Right atrium auricular region (tissue), 2 donors: ENCODE measurements around the gene NFKBIB. TPM values are rescaled to one million over a fixed set of nuclear protein-coding genes. Genes with fewer than 3 reads are reported as not detected.

Experiments
- DNase-seq: peaks from one replicate; pipeline ENCODE4 v3.0.0-alpha.2; 2019; ENCODE audit warnings: low spot score
- H3K27ac ChIP-seq, 2 donors: fragments of 200-600 bp; sonication (generic); 1 replicate in 1 of 2; 2 replicates in 1 of 2; pipeline ENCODE4 v1.5.1; 2016 to 2019
- H3K27me3 ChIP-seq, 2 donors: fragments of 200-600 bp; sonication (generic); one replicate each; pipeline versions ENCODE4 v1.5.1 to v1.6.0; 2017 to 2019
- H3K36me3 ChIP-seq: fragments of 200-600 bp; sonication (generic); one replicate; pipeline ENCODE4 v1.5.1; 2016
- H3K4me1 ChIP-seq, 2 donors: fragments of 200-600 bp; sonication (generic); one replicate each; pipeline versions ENCODE4 v1.5.1 to v1.6.0; 2017 to 2019
- H3K4me3 ChIP-seq, 2 donors: fragments of 200-600 bp; sonication (generic); 1 replicate in 1 of 2; 2 replicates in 1 of 2; pipeline ENCODE4 v1.5.1; 2017 to 2019; ENCODE audit warnings: mild to moderate bottlenecking in 1 of 2, moderate library complexity in 1 of 2
- H3K9me3 ChIP-seq, 2 donors: fragments of 200-600 bp; sonication (generic); one replicate each; pipeline ENCODE4 v1.5.1; 2019
- CTCF ChIP-seq, 2 donors: fragments of 200-600 bp; sonication (generic); IDR thresholded peaks; one replicate each; pipeline ENCODE4 v1.5.1; 2019; ENCODE audit warnings: antibody characterized with exemption in 2 of 2
- total RNA-seq, 2 donors: library from RNA; depleted of rRNA; stranded (reverse); fragments of >200 nt; gene quantifications; one replicate each; pipeline ENCODE4 v1.1.0, GENCODE V29; 2016

NFKBIB gene
- total RNA-seq, 2 donors from 2014 or later: 13.3 to 29.2 TPM

GRCh38 chr19:38918526-38918925 lies 18.8 kb downstream of the NFKBIB start:
- Histone ChIP-seq H3K27ac (no peak overlapping the region), H3K9me3 (no peaks in the 10 kb centered on the region), H3K4me3 (no peak overlapping the region), H3K36me3 (no peaks in the 10 kb centered on the region), H3K27me3 (no peaks in the 10 kb centered on the region), H3K4me1 (no peaks in the 10 kb centered on the region)
- TF ChIP-seq CTCF (IDR thresholded peaks at IDR 0.05): no peak
- DNase-seq: no peak

- TF ChIP-seq CTCF (IDR thresholded peaks at IDR 0.05): no peak
- H3K27ac ChIP-seq: no peak overlapping the region
- peaks cover 9% of the 10 kb centered on the region for H3K36me3 ChIP-seq
- DNase-seq: no peak
- no peaks in the 10 kb centered on the region for H3K4me1 ChIP-seq
- H3K27me3 ChIP-seq: no peaks in the 10 kb centered on the region
- no peaks in the 10 kb centered on the region for H3K9me3 ChIP-seq
- H3K4me3 ChIP-seq: no peak overlapping the region
These were observed 20.2 kb downstream of the NFKBIB start for GRCh38 chr19:38919837-38920601.

- no peak overlapping the region for H3K27ac ChIP-seq
- no peaks in the 10 kb centered on the region for H3K27me3 ChIP-seq
- H3K9me3 ChIP-seq: no peaks in the 10 kb centered on the region
- TF ChIP-seq CTCF (IDR thresholded peaks at IDR 0.05): no peak
- H3K36me3 ChIP-seq: peaks cover 9% of the 10 kb centered on the region
- no peak for DNase-seq
- H3K4me3 ChIP-seq: no peak overlapping the region
- H3K4me1 ChIP-seq: no peaks in the 10 kb centered on the region
These were observed 21.0 kb downstream of the NFKBIB start for GRCh38 chr19:38920602-38921419.

GRCh38 chr19:38921420-38922274 lies 21.9 kb downstream of the NFKBIB start:
- Histone ChIP-seq H3K27me3 (no peaks in the 10 kb centered on the region), H3K36me3 (peaks cover 9% of the 10 kb centered on the region), H3K4me1 (no peaks in the 10 kb centered on the region), H3K4me3 (no peak overlapping the region), H3K9me3 (no peaks in the 10 kb centered on the region), H3K27ac (no peak overlapping the region)
- TF ChIP-seq CTCF (IDR thresholded peaks at IDR 0.05): no peak
- no peak for DNase-seq

- H3K27me3 ChIP-seq: no peaks in the 10 kb centered on the region
- TF ChIP-seq CTCF (IDR thresholded peaks at IDR 0.05): no peak
- no peak overlapping the region for H3K27ac ChIP-seq
- no peaks in the 10 kb centered on the region for H3K9me3 ChIP-seq
- H3K4me1 ChIP-seq: no peaks in the 10 kb centered on the region
- H3K36me3 ChIP-seq: peaks cover 9% of the 10 kb centered on the region
- no peak for DNase-seq
- H3K4me3 ChIP-seq: no peak overlapping the region
These were observed 22.7 kb downstream of the NFKBIB start for GRCh38 chr19:38922482-38922881.
